Endothelial cell of umbilical vein (primary cell): ENCODE measurements around the gene DNAAF5.

ENCODE experiments used
- CTCF ChIP-seq, 2 donors: IDR thresholded peaks; 1 replicate in 1 of 2; 2 replicates in 1 of 2; pipeline ENCODE4 v1.5.1; 2011; ENCODE audit warnings: low read length in 2 of 2, mild to moderate bottlenecking in 2 of 2, moderate library complexity in 2 of 2, control low read depth in 1 of 2, inconsistent platforms in 1 of 2, low read depth in 1 of 2; ENCODE audit not compliant: insufficient read depth in 1 of 2; ENCODE audit errors: extremely low read depth in 1 of 2
- EZH2 ChIP-seq: IDR thresholded peaks from 2 replicates; pipeline ENCODE4 v1.6.1; 2012; ENCODE audit warnings: borderline replicate concordance, low read depth, mild to moderate bottlenecking, moderate library complexity, low read length, inconsistent platforms; ENCODE audit not compliant: severe bottlenecking
- GATA2 ChIP-seq: IDR thresholded peaks from 2 replicates; pipeline ENCODE4 v1.7.0; 2011; ENCODE audit warnings: low read depth, mild to moderate bottlenecking, moderate library complexity, mixed read lengths, low read length; ENCODE audit not compliant: insufficient read length, insufficient read depth
- MAX ChIP-seq: IDR thresholded peaks from 2 replicates; pipeline ENCODE4 v1.6.1; 2011; ENCODE audit not compliant: insufficient read depth, insufficient read length
- MYC ChIP-seq: IDR thresholded peaks from one replicate; pipeline ENCODE4 v1.6.1; 2011; ENCODE audit warnings: mild to moderate bottlenecking, low read depth, low read length
- POLR2A ChIP-seq: IDR thresholded peaks from 2 replicates; pipeline ENCODE4 v1.6.1; 2012; ENCODE audit warnings: low read depth, mild to moderate bottlenecking, control low read depth, low read length
- POLR2AphosphoS5 ChIP-seq: IDR thresholded peaks from 2 replicates; pipeline ENCODE4 v1.6.1; 2012; ENCODE audit warnings: low read depth, mild to moderate bottlenecking, control low read depth, low read length, moderate library complexity; ENCODE audit not compliant: insufficient read depth

- TF ChIP-seq CTCF (IDR thresholded peaks at IDR 0.05; ENCODE audit: extremely low read depth in 1 of 2, insufficient read depth in 1 of 2, low read depth in 1 of 2, low read length in 2 of 2) (no peak), MYC (no peak), POLR2AphosphoS5 (no peak), MAX (no peak), EZH2 (no peak), POLR2A (no peak), GATA2 (no peak)
Measured at GRCh38 chr7:729140-730000, 2.9 kb downstream of the DNAAF5 start.
